HepG2 (cell line): ENCODE results near the gene RNASE11.

Experiments used
- FOXM1 ChIP-seq: sonication (generic); formaldehyde crosslinking; IDR thresholded peaks from 2 replicates; pipeline ENCODE4 v1.5.0; 2020; ENCODE audit warnings: missing genetic modification reagents
- MXI1 ChIP-seq: IDR thresholded peaks from 3 replicates; pipeline ENCODE4 v1.6.1; 2012; ENCODE audit warnings: low read depth, low read length, inconsistent platforms, borderline replicate concordance
- NFIC ChIP-seq: IDR thresholded peaks from 2 replicates; pipeline ENCODE4 v1.6.1; 2012; ENCODE audit warnings: mild to moderate bottlenecking, low read length, inconsistent platforms
- PAWR ChIP-seq: sonication (generic); formaldehyde crosslinking; IDR thresholded peaks from 2 replicates; pipeline ENCODE4 v1.4.0; 2020; ENCODE audit warnings: missing genetic modification reagents, mild to moderate bottlenecking, borderline replicate concordance
- ZBTB33 ChIP-seq: sonication (generic); formaldehyde crosslinking; IDR thresholded peaks from 2 replicates; pipeline ENCODE4 v1.4.0; 2020; ENCODE audit warnings: missing genetic modification reagents
- ZNF205 ChIP-seq: IDR thresholded peaks from 2 replicates; pipeline ENCODE4 v1.6.1; 2018; ENCODE audit warnings: missing biosample characterization, missing genetic modification reagents
- ZNF333 ChIP-seq: sonication (generic); formaldehyde crosslinking; IDR thresholded peaks from 2 replicates; pipeline ENCODE4 v1.4.0; 2020; ENCODE audit warnings: mild to moderate bottlenecking, missing genetic modification reagents, borderline replicate concordance
- TF ChIP-seq, protein P1 (sequence below): fragments of 450-650 bp; IDR thresholded peaks from 2 replicates; pipeline ENCODE4 v1.6.1; 2017

DNA sequence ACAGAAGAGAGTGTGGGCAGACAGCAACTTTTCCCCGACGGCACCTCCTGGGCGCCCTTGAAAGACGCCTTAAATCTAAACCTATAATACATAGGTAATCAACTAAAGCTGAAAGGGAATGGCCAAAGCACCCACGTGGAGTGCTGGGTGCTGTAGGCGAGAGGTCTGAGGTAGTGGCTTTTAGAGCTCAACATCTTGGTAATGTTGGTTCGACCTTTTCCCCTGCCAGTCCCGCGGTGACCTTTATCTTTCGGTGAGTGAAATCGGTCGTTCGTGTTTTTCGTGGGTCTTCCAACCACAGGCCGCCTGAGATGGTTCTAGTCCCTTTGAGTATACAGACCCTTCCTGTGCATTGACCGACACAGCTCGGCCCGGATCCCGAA, 44.6 kb upstream of the RNASE11 start:
- TF ChIP-seq ZNF333 (CRISPR knock-in tag) (no peak), NFIC (no peak), ZBTB33 (CRISPR knock-in tag) (no peak), PAWR (CRISPR knock-in tag) (no peak), FOXM1 (CRISPR knock-in tag) (no peak), MXI1 (no peak), ZNF205 (no peak)
- TF ChIP-seq, protein P1, sequence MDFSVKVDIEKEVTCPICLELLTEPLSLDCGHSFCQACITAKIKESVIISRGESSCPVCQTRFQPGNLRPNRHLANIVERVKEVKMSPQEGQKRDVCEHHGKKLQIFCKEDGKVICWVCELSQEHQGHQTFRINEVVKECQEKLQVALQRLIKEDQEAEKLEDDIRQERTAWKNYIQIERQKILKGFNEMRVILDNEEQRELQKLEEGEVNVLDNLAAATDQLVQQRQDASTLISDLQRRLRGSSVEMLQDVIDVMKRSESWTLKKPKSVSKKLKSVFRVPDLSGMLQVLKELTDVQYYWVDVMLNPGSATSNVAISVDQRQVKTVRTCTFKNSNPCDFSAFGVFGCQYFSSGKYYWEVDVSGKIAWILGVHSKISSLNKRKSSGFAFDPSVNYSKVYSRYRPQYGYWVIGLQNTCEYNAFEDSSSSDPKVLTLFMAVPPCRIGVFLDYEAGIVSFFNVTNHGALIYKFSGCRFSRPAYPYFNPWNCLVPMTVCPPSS: no peak
